Muscle of leg (tissue), 11 donors: ENCODE data around the gene GFM1. TPM values are rescaled to one million over a fixed set of nuclear protein-coding genes. Genes with fewer than 3 reads are reported as not detected.

Experiments
- DNase-seq: peaks from one replicate; pipeline ENCODE4 v3.0.0; 2013
- H3K27ac ChIP-seq: one replicate; pipeline ENCODE4 v1.5.1; 2013; ENCODE audit warnings: mild to moderate bottlenecking, low read length, control low read depth
- H3K27me3 ChIP-seq: one replicate; pipeline ENCODE4 v1.6.1; 2013; ENCODE audit warnings: low read length; ENCODE audit not compliant: control insufficient read depth, insufficient read depth
- H3K36me3 ChIP-seq: one replicate; pipeline ENCODE4 v1.6.1; 2013; ENCODE audit warnings: low read length; ENCODE audit not compliant: control insufficient read depth, insufficient read depth
- H3K4me1 ChIP-seq: one replicate; pipeline ENCODE4 v1.6.1; 2013; ENCODE audit warnings: low read length; ENCODE audit not compliant: control insufficient read depth, insufficient read depth
- H3K4me3 ChIP-seq: one replicate; pipeline ENCODE4 v1.5.1; 2013; ENCODE audit warnings: low read length, control low read depth
- H3K9me3 ChIP-seq: replicated peaks from 2 replicates; pipeline ENCODE4 v1.6.1; 2013; ENCODE audit warnings: low read depth, low read length; ENCODE audit not compliant: control insufficient read depth
- WGBS: methylation state at CpG from one replicate; pipeline ENCODE4 v1.1.5; 2013; ENCODE audit warnings: missing lambda C conversion rate; ENCODE audit not compliant: insufficient coverage; 5-methylcytosine and 5-hydroxymethylcytosine counted together
- polyA plus RNA-seq, 8 donors: library from polyadenylated mRNA; unstranded; fragments of 120-200 nt; gene quantifications; one replicate each; pipeline versions ENCODE4 v1.2.1 to v1.2.3, GENCODE V29; 2013; ENCODE audit warnings: inconsistent platforms in 1 of 8, low replicate concordance in 1 of 8; ENCODE audit not compliant: insufficient read length in 8 of 8, insufficient read depth in 1 of 8
- total RNA-seq: library from RNA; stranded (reverse); fragments of 120-200 nt; gene quantifications from one replicate; pipeline ENCODE4 v1.2.4, GENCODE V29; 2013

Gene GFM1
- total and polyA plus RNA-seq, 9 donors: 26.9 to 45.9 (median 32.2) TPM

DNA sequence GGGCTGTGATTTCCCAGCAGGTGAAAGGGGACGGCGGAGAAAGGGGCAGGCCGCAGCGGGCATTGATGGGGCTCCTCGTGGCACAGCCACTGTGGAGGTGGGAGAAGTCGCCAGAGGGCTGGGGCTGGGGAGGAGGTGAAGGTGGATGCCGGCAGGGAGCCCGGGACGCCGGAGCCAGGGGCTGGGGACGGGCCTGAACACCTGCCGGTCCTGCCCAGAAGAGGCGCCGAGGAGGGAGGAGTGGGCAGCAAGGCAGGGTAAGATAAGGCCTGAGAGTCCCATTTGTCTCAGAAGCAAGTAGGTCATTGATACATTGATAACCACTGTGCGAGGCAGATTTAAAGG, 88.5 kb downstream of the GFM1 start:
- DNase-seq: no peak
- peak overlapping the region; percentile 47 for H3K27ac ChIP-seq
- peaks cover 12% of the 10 kb centered on the region for H3K4me1 ChIP-seq
- H3K36me3 ChIP-seq: peaks cover 6% of the 10 kb centered on the region
- peak overlapping the region; percentile 72 for H3K4me3 ChIP-seq
- H3K9me3 ChIP-seq: peaks cover 7% of the 10 kb centered on the region
- peaks cover 4% of the 10 kb centered on the region for H3K27me3 ChIP-seq
- WGBS: 30% methylated on average over 14 of the region's 15 CpGs

- no peak for DNase-seq
- H3K4me1 ChIP-seq: peaks cover 9% of the 10 kb centered on the region
- H3K27me3 ChIP-seq: peaks cover 4% of the 10 kb centered on the region
- H3K36me3 ChIP-seq: peaks cover 7% of the 10 kb centered on the region
- H3K27ac ChIP-seq: no peak overlapping the region
- WGBS: 100% methylated on average over 1 of the region's 3 CpGs
- peaks cover 7% of the 10 kb centered on the region for H3K9me3 ChIP-seq
- H3K4me3 ChIP-seq: no peak overlapping the region
Observed at GRCh38 chr3:158733656-158734055, 89.3 kb downstream of the GFM1 start.

DNA sequence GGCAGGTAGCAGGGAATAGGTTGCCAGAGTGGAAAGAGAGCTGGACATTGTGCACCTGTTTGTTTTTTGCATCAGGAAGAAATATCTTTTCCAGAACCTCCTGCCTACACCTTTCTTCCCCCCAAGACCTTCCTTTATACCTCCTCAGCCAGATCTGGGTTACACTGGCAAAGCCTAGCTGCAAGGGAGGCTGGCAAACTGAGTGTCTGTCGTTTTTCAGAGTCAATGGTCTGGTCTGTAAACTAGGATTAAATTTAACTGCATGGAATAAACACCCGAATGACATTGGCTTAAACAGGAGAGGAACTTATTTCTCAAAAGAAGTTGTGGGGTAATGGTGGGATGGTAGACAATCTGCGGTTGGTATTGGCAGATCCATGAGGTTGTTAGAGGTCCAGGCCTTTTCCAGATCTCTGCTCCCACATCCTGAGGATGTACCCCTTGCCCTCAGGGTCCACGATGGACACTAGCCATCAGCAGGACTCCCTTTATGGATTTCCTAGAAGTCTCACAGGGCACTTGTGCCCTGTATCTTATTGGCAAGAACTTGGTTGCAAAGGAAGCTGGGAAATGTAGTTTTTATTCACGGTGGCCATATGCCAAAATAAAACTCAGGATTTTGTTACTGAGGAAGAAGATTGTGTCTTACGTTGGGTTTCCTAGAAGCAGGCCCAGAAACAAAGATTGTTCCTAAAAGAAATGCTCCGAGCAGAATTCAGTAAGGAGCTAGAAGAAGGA, 91.1 kb downstream of the GFM1 start:
- Histone ChIP-seq H3K27ac (no peak overlapping the region), H3K4me1 (peaks cover 9% of the 10 kb centered on the region), H3K9me3 (peaks cover 7% of the 10 kb centered on the region), H3K4me3 (no peak overlapping the region), H3K36me3 (peaks cover 11% of the 10 kb centered on the region), H3K27me3 (peaks cover 4% of the 10 kb centered on the region)
- no peak for DNase-seq
- whole genome bisulfite sequencing: 86% methylated on average over 4 of the region's 7 CpGs

DNA sequence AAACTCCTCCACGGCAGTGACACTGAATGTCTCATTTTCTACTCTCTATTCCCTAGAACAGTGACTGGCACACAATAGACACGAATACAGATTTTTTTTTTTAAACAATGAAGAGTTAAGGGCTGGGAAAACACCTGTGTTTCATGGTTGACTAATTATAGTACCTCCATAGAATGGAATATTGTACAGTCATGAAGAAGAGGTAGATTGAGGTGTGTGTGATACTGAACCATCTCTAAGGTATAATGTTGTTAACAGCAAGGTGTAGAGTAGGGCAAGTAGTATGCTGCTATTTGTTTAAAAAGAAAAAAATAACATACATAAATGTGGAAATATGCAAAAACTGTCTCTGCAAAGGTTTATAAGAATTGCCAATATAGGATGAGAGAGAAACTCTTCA, 93.1 kb downstream of the GFM1 start:
- no CpG with 5 or more reads among the region's 2 CpGs for WGBS
- DNase-seq: no peak
- Histone ChIP-seq H3K9me3 (peaks cover 7% of the 10 kb centered on the region), H3K4me3 (no peak overlapping the region), H3K4me1 (no peaks in the 10 kb centered on the region), H3K36me3 (peaks cover 15% of the 10 kb centered on the region), H3K27me3 (peaks cover 3% of the 10 kb centered on the region), H3K27ac (no peak overlapping the region)

DNA sequence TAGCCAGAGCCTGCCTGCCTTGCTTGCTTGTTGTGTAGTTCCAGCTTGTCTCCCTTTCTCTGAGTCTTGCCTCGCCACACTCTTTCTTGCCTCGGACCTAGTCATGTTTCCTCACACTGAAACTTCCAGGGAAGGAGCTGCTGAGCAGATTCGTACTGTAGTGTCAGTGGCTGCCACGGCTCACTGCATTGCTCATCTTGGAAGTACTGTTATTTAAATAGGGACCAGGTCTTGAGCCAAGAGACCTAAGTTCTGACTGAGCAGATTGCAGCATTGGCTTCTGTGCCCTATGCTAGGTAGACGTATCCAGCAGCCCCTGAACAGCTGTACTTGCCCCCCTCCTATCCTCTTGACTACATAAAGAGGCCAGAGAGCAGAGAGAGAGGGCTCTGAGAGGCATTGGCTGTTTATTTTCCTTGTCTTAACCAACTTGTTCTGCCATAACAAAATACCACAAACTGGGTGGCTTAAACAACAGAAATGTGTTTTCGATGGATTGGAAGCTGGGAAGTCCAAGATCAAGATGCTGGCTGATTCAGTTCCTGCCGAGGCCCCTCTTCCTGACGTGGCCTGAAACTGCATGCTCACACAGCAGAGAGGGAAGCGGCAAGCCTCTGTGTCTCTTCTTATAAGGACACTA, 93.8 kb downstream of the GFM1 start:
- DNase-seq: no peak
- no peak overlapping the region for H3K4me3 ChIP-seq
- 82% methylated on average over 2 of the region's 9 CpGs for WGBS
- no peaks in the 10 kb centered on the region for H3K27me3 ChIP-seq
- H3K9me3 ChIP-seq: peaks cover 7% of the 10 kb centered on the region
- no peaks in the 10 kb centered on the region for H3K4me1 ChIP-seq
- peaks cover 15% of the 10 kb centered on the region for H3K36me3 ChIP-seq
- H3K27ac ChIP-seq: no peak overlapping the region

DNA sequence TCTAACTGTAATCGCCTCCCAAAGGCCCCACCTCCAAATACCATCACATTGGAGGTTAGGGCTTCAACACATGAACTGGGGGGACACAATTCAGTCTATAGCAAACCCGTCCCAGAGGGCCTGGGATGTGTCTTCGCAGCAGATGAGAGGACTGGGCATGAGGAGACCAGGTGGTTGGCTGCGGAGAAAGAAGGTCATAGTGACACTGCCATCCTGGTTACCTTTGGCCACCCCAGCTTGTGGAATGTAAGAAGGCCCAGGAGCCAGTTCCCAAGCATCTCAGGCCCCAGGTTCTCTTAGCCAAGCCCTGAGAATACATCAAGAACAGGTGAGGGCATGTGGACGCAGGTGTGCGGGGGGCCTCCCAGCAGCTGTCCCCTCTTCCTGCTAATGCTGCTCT, 94.3 kb downstream of the GFM1 start:
- 95% methylated on average over 3 of the region's 6 CpGs for WGBS
- Histone ChIP-seq H3K27me3 (no peaks in the 10 kb centered on the region), H3K4me1 (no peaks in the 10 kb centered on the region), H3K9me3 (peaks cover 7% of the 10 kb centered on the region), H3K27ac (no peak overlapping the region), H3K36me3 (peaks cover 15% of the 10 kb centered on the region), H3K4me3 (no peak overlapping the region)
- no peak for DNase-seq

DNA sequence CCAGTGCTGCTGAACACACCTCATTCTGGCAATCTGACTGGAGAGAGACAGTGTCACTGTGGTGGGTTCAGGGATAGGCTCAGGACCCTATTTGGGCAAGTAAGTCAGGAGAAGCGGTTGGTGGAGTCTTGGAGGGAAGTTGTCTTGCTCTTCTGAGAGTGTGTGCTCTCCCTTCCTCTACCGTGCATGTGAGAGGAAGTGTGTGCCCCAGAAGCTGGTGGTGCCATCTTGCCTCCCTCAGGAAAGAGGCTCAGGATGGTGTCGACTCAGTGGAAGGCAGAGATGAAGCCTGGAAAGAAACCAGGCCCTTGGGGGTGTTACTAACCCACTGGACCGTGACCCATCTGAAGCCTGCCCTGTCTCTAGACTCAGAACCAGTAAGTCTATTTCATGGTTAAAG, 94.8 kb downstream of the GFM1 start:
- DNase-seq: no peak
- Histone ChIP-seq H3K36me3 (peaks cover 15% of the 10 kb centered on the region), H3K4me1 (no peaks in the 10 kb centered on the region), H3K27ac (no peak overlapping the region), H3K4me3 (no peak overlapping the region), H3K27me3 (no peaks in the 10 kb centered on the region), H3K9me3 (peaks cover 7% of the 10 kb centered on the region)
- WGBS: 93% methylated on average over 3 of the region's 4 CpGs

- no peak overlapping the region for H3K27ac ChIP-seq
- H3K36me3 ChIP-seq: peaks cover 13% of the 10 kb centered on the region
- peaks cover 6% of the 10 kb centered on the region for H3K9me3 ChIP-seq
- H3K4me1 ChIP-seq: no peaks in the 10 kb centered on the region
- no peak for DNase-seq
- 77% methylated on average over 3 of the region's 3 CpGs for WGBS
- H3K4me3 ChIP-seq: no peak overlapping the region
- no peaks in the 10 kb centered on the region for H3K27me3 ChIP-seq
Observed at GRCh38 chr3:158739661-158740060, 95.3 kb downstream of the GFM1 start.

Other genes with a start within 250 kb of the GFM1 start
- 113 TPM for gene MLF1, start 73.3 kb upstream of the GFM1 start, total RNA-seq
- 10 to 100 TPM; 47.8 to 86.8 (median 69.7) TPM for gene MLF1, start 73.3 kb upstream of the GFM1 start, polyA plus RNA-seq
- gene LXN, start 28.1 kb downstream of the GFM1 start, total RNA-seq: 33.4 TPM
- 10 to 100 TPM; 16.4 to 30.8 (median 22.8) TPM for gene LXN, start 28.1 kb downstream of the GFM1 start, polyA plus RNA-seq
- gene RARRES1, start 87.9 kb downstream of the GFM1 start, total RNA-seq: 4.1 TPM
- 1 to 10 TPM; 2.2 to 9.4 (median 3.6) TPM for gene RARRES1, start 87.9 kb downstream of the GFM1 start, polyA plus RNA-seq
- 37.6 TPM for gene MFSD1, start 157.5 kb downstream of the GFM1 start, total RNA-seq
- 10 to 100 TPM; 24.0 to 38.0 (median 26.6) TPM for gene MFSD1, start 157.5 kb downstream of the GFM1 start, polyA plus RNA-seq